HEK293T (cell line): ENCODE data around the gene SMIM9.

Source experiments
- CTCF ChIA-PET: fragments of 350-600 bp; formaldehyde crosslinking; extraction: SDS; loops from one replicate; lab custom pipeline; 2021; ENCODE audit warnings: antibody characterized with exemption, inconsistent platforms; lab: Yijun Ruan, JAX
- POLR2A ChIA-PET: fragments of 350-600 bp; formaldehyde crosslinking; extraction: SDS; loops from one replicate; lab custom pipeline; 2020; ENCODE audit warnings: antibody characterized with exemption, inconsistent platforms; lab: Yijun Ruan, JAX
- DNase-seq: peaks from one replicate; pipeline ENCODE4 v3.0.0; 2012; ENCODE audit warnings: mixed read lengths; ENCODE audit errors: extremely low spot score
- ARNT ChIP-seq: fragments of 450-650 bp; IDR thresholded peaks from 2 replicates; pipeline ENCODE4 v1.6.1; 2017; ENCODE audit warnings: mild to moderate bottlenecking
- BHLHE40 ChIP-seq: fragments of 450-650 bp; IDR thresholded peaks from 2 replicates; pipeline ENCODE4 v1.6.1; 2016; ENCODE audit warnings: mild to moderate bottlenecking, moderate library complexity, borderline replicate concordance
- CTBP1 ChIP-seq: fragments of 450-650 bp; IDR thresholded peaks from 2 replicates; pipeline ENCODE4 v1.6.1; 2016; ENCODE audit warnings: borderline replicate concordance
- ELF4 ChIP-seq: fragments of 450-650 bp; IDR thresholded peaks from 2 replicates; pipeline ENCODE4 v1.6.1; 2017; ENCODE audit warnings: antibody characterized with exemption
- FOXA1 ChIP-seq: fragments of 450-650 bp; IDR thresholded peaks from 2 replicates; pipeline ENCODE4 v1.6.1; 2016; ENCODE audit warnings: mild to moderate bottlenecking
- FOXK2 ChIP-seq: fragments of 450-650 bp; IDR thresholded peaks from 2 replicates; pipeline ENCODE4 v1.6.1; 2016; ENCODE audit warnings: mild to moderate bottlenecking
- FOXM1 ChIP-seq: fragments of 450-650 bp; IDR thresholded peaks from 2 replicates; pipeline ENCODE4 v1.6.1; 2017; ENCODE audit warnings: mild to moderate bottlenecking, borderline replicate concordance
- HDGF ChIP-seq: fragments of 450-650 bp; IDR thresholded peaks from 2 replicates; pipeline ENCODE4 v1.6.1; 2017; ENCODE audit warnings: antibody characterized with exemption, borderline replicate concordance
- L3MBTL2 ChIP-seq: fragments of 450-650 bp; conservative IDR thresholded peaks from 2 replicates; pipeline ENCODE4 v1.6.1; 2016; ENCODE audit warnings: mild to moderate bottlenecking
- LEF1 ChIP-seq: fragments of 450-650 bp; IDR thresholded peaks from 2 replicates; pipeline ENCODE4 v1.6.1; 2017; ENCODE audit warnings: mild to moderate bottlenecking, borderline replicate concordance
- NFRKB ChIP-seq: fragments of 450-650 bp; IDR thresholded peaks from 2 replicates; pipeline ENCODE4 v1.6.1; 2016; ENCODE audit warnings: mild to moderate bottlenecking, moderate library complexity
- SP1 ChIP-seq: fragments of 450-650 bp; IDR thresholded peaks from 2 replicates; pipeline ENCODE4 v1.6.1; 2017
- SUZ12 ChIP-seq: fragments of 450-650 bp; IDR thresholded peaks from 2 replicates; pipeline ENCODE4 v1.6.1; 2016; ENCODE audit warnings: mild to moderate bottlenecking
- TARDBP ChIP-seq: fragments of 450-650 bp; IDR thresholded peaks from 2 replicates; pipeline ENCODE4 v1.6.1; 2016
- ZNF384 ChIP-seq: fragments of 450-650 bp; IDR thresholded peaks from 2 replicates; pipeline ENCODE4 v1.6.1; 2016
- TF ChIP-seq, protein P1 (sequence below): fragments of 450-650 bp; IDR thresholded peaks from 2 replicates; pipeline ENCODE4 v1.6.1; 2016

Gene SMIM9

DNA sequence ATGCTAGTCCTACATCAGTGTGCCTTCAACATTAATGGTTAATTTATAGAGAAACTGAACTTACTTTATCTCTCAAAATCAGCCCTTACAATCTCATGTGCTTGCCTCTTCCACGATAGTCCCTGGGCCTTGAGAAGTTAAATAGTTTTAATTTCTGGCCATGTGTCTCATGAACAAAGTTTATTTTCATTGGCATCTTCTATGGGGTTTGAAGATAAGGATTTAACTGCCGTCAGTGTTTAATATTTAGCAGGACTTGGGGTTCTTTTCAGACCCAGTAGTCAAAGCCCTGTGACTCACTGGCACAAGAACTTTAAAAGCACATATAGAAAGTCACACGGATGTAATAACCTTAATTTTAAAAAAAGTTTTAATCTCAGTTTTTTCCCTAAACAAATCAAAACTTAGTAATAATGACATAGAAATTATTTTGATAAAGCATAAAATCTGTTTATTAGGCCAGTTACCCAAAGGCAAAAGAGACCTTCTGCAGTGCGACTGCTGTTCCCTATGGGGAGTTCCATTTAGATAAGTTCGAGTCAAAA is 19.1 kb downstream of the SMIM9 start:
- CTCF ChIA-PET = no interaction called here
- POLR2A ChIA-PET = no interaction called here
- no peak for TF ChIP-seq FOXK2
- TF ChIP-seq FOXA1 = no peak
- TF ChIP-seq SUZ12 = no peak
- TF ChIP-seq FOXM1 = no peak
- no peak for TF ChIP-seq SP1
- no peak for TF ChIP-seq TARDBP
- TF ChIP-seq ELF4 = no peak
- no peak for TF ChIP-seq ARNT
- TF ChIP-seq, protein P1, sequence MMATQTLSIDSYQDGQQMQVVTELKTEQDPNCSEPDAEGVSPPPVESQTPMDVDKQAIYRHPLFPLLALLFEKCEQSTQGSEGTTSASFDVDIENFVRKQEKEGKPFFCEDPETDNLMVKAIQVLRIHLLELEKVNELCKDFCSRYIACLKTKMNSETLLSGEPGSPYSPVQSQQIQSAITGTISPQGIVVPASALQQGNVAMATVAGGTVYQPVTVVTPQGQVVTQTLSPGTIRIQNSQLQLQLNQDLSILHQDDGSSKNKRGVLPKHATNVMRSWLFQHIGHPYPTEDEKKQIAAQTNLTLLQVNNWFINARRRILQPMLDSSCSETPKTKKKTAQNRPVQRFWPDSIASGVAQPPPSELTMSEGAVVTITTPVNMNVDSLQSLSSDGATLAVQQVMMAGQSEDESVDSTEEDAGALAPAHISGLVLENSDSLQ = no peak
- no peak for TF ChIP-seq HDGF
- no peak for TF ChIP-seq L3MBTL2
- TF ChIP-seq NFRKB = no peak
- TF ChIP-seq ZNF384 = no peak
- TF ChIP-seq CTBP1 = no peak
- DNase-seq = no peak

DNA sequence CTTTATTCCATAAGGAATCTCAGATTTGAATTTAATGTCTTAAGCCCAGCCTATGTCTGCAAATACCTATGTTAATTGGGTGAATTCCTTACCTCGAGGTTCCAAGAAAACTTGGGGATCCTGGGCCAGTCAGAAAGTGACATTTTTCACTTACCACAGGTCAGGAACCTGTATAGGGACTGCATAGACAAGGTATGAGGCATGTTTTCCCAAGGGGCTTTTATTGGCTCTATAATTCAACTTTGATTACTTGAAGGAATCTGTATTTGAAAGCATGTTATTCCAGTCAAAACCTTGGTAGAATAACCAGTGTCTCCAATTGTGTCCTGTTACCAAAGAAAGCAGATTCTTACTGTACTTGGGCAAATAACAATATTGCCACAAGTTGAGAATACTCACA is 20.7 kb downstream of the SMIM9 start:
- no peak for DNase-seq
- ChIA-PET POLR2A (no interaction called here), CTCF (no interaction called here)
- TF ChIP-seq HDGF (no peak), SP1 (no peak), ZNF384 (no peak), FOXM1 (no peak), FOXA1 (no peak), ARNT (no peak)

DNA sequence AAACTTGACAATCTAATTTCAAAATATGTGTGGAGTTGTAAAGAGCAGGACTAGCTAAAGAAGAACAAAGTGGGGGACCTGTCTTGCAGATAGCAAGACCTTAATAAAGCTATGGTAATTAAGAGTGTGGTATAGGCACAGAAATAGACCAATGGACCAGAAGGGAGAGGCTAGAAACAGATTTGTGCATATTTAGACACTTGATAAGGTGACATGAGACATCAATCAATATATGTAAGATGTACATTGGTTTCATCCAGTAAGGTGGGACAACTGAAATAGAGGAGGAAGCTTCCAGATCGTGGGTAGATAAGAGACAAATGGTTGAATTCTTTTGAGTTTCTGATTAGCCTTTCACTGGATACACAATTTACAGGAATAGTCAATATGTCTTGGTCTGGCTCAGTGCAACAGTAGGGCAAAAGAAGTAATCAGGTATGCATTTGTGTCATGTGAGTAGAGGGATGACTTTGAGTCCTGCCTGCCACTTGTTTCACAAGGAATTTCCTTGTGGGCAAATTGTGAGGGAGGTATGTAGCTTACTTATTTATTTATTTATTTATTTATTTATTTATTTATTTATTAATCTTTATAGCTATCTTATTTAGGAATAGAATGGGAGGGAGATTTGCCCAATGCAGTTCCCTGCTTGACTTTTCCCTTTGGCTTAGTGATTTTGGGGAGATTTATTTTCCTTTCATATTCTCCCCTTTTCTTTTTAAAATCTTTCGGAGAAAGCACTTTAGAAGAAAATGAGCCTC is 21.9 kb downstream of the SMIM9 start:
- no peak for DNase-seq
- POLR2A ChIA-PET = interaction anchor here (1.2 kb wide), 1 partner anchor 12 kb away, joined by 3 read pairs; no protein-coding TSS in a partner anchor
- CTCF ChIA-PET = no interaction called here
- TF ChIP-seq FOXK2 = no peak

DNA sequence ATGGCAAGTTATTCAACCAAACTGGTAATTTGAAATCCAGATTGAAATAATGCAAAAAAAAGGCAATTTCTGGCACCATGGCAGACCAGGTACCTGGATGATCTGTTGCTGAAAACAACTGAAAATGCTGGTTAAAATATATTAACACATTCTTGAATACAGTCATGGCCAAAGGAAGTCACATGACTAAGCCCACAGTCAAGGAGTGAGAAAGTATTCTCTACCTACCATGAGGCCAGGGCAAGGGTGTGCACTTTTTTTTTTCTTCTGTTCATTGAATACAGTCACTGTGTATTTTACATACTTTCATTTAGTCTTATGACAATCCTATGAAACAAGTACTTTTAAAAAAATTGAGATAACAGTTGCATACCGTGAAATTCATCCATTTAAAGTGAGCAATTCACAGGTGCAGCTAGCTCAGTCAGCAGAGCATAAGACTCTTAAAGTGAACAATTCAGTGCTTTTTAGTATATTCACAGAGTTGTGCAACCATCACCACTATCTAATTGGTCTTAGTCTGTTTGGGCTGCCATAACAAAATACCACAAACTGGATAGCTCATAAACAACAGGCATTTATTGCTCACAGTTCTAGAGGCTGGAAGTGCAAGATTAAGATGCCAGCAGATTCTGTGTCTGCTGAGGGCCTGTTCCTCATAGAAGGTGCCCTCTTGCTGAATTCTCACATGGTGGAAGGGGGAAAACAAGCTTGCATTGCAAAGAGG is 24.4 kb downstream of the SMIM9 start:
- POLR2A ChIA-PET = no interaction called here
- CTCF ChIA-PET = no interaction called here
- DNase-seq = no peak
- no peak for TF ChIP-seq TARDBP
- no peak for TF ChIP-seq SP1
- no peak for TF ChIP-seq FOXA1

DNA sequence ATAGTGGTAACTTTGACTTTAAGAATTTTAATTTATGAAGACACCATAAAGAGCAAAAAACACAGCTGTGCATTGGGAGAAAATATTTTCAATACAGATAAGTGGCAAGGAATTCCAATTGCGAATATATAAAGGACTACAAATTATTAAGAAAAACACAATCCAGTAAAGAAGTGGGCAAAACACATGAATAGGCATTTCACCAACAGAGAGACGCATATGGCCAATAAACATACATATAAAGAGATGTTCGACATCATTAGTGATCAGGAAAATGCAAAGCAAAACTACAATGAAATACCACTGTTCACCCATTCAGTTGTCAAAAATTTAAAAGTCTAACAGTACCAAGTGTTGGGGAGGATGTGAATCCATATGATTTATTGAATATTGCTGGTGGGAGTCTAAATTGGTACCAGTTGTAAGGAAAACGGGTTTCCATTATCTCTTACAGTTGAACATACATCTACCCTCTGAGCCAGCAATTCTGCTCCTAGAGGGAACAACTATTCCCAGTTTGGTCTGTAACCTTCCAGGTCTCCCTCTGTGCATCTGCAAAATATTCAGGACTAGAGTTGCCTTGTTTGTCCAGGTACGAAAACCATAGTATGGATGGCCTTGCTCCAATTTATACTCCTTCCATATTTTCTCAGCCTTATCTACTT is 27.5 kb downstream of the SMIM9 start:
- ChIA-PET POLR2A (no interaction called here), CTCF (no interaction called here)
- DNase-seq = no peak
- TF ChIP-seq NFRKB (no peak), TARDBP (no peak), SUZ12 (no peak), ARNT (no peak), CTBP1 (no peak), FOXA1 (no peak), FOXK2 (no peak), SP1 (no peak)

DNA sequence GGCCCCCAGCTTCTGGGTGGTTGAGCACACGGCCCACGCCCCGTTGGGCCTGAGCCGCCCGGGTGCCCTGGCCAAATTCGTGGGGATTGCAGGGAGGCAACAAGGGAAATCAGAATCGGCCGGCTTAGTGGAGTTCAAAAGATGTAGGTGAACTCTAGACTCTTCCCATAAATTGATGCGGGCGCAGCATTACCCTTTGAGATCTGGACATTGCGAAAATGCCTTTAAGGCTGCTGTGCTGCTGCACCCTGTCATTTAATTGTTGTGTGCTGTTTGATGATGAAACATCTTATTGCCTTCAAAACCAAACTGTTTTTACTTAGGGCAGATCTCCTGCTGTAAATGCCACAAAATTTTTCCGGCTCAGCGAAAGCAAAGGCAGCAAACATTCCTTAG is 28.8 kb downstream of the SMIM9 start:
- no peak for DNase-seq
- ChIA-PET CTCF (no interaction called here), POLR2A (interaction anchor here (0.6 to 1.3 kb wide), 3 partner anchors 9 to 43 kb away, joined by 3 to 7 read pairs (median 3); partner anchors contain the start of gene DKC1)
- no peak for TF ChIP-seq FOXM1
- TF ChIP-seq ELF4 = no peak
- TF ChIP-seq LEF1 = no peak
- no peak for TF ChIP-seq HDGF
- no peak for TF ChIP-seq SP1
- no peak for TF ChIP-seq CTBP1
- no peak for TF ChIP-seq L3MBTL2
- no peak for TF ChIP-seq FOXA1
- no peak for TF ChIP-seq ARNT
- TF ChIP-seq NFRKB = no peak
- no peak for TF ChIP-seq ZNF384
- TF ChIP-seq BHLHE40 = no peak
- TF ChIP-seq SUZ12 = no peak
- no peak for TF ChIP-seq TARDBP
- no peak for TF ChIP-seq FOXK2
- TF ChIP-seq, protein P1 = no peak
